Keratinocyte (primary cell): ENCODE results near the gene LTC4S.

ENCODE experiments used
- CTCF ChIP-seq, 3 experiments: IDR thresholded peaks in 1 of 3; conservative IDR thresholded peaks in 1 of 3; optimal IDR thresholded peaks in 1 of 3; 2 replicates in 2 of 3; 3 replicates in 1 of 3; pipeline versions ENCODE3 to v1.5.1; 2011; ENCODE audit warnings: low read length in 3 of 3, mild to moderate bottlenecking in 3 of 3, moderate library complexity in 2 of 3, control low read depth in 1 of 3, inconsistent platforms in 1 of 3; ENCODE audit not compliant: insufficient read depth in 2 of 3; ENCODE audit errors: extremely low read depth in 1 of 3
- EZH2 ChIP-seq: IDR thresholded peaks from one replicate; pipeline ENCODE4 v1.6.1; 2012; ENCODE audit warnings: inconsistent platforms, mild to moderate bottlenecking, low read length, moderate library complexity

- TF ChIP-seq CTCF (optimal IDR thresholded peaks at IDR 0.05 in 1 of 3, IDR thresholded peaks at IDR 0.05 in 1 of 3, conservative IDR thresholded peaks at IDR 0.05 in 1 of 3; ENCODE audit: extremely low read depth in 1 of 3, insufficient read depth in 2 of 3, low read length in 3 of 3), result no peak
- TF ChIP-seq EZH2, result no peak
Measured at GRCh38 chr5:179749857-179750508, 43.8 kb upstream of the LTC4S start.
